Sigmoid colon (tissue), 3 donors: Measurements from ENCODE around the gene ACYP2.

Experiments used
- POLR2A ChIP-seq, 2 donors: fragments of 450-650 bp; IDR thresholded peaks; one replicate each; pipeline ENCODE4 v1.6.1; 2016; ENCODE audit warnings: antibody characterized with exemption in 2 of 2, mild to moderate bottlenecking in 2 of 2, moderate library complexity in 2 of 2
- TF ChIP-seq, protein P1 (sequence below), 4 experiments: fragments of 450-650 bp in 3 of 4; fragments of 200-600 bp in 1 of 4; IDR thresholded peaks; one replicate each; pipeline ENCODE4 v1.5.1; 2016 to 2019; ENCODE audit warnings: antibody characterized with exemption in 4 of 4, mild to moderate bottlenecking in 3 of 4, moderate library complexity in 2 of 4

DNA sequence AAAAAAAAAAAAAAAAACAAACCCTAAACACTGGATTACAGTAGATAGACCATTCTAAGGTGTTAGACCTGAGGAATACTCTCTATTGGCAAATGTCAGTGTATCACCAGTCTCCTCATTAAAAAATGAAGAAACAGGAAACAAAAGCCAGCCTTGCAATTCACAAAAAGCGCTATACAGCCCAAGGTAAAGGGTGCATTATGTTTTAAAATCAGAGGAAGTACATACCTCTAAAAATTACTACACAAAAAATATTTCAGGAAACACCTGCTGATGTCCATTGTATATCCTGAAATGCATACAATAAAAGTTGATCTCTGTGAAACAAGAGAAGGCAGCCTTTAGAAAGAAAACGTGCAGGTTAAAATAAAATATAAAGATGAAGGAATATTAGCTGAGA, 195.5 kb downstream of the ACYP2 start:
- TF ChIP-seq, protein P1, sequence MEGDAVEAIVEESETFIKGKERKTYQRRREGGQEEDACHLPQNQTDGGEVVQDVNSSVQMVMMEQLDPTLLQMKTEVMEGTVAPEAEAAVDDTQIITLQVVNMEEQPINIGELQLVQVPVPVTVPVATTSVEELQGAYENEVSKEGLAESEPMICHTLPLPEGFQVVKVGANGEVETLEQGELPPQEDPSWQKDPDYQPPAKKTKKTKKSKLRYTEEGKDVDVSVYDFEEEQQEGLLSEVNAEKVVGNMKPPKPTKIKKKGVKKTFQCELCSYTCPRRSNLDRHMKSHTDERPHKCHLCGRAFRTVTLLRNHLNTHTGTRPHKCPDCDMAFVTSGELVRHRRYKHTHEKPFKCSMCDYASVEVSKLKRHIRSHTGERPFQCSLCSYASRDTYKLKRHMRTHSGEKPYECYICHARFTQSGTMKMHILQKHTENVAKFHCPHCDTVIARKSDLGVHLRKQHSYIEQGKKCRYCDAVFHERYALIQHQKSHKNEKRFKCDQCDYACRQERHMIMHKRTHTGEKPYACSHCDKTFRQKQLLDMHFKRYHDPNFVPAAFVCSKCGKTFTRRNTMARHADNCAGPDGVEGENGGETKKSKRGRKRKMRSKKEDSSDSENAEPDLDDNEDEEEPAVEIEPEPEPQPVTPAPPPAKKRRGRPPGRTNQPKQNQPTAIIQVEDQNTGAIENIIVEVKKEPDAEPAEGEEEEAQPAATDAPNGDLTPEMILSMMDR (IDR thresholded peaks at IDR 0.05) = no peak
- no peak for TF ChIP-seq POLR2A (IDR thresholded peaks at IDR 0.05)
